ENCODE data around the gene RAB44.

GRCh38 chr6:36676141-36677058, 21.2 kb upstream of the RAB44 start:
- TF ChIP-seq EZH2 (IDR thresholded peaks at IDR 0.05) (no peak), POLR2AphosphoS5 (IDR thresholded peaks at IDR 0.05; ENCODE audit: borderline replicate concordance, low read depth, low read length) (no peak), FOXP2 (optimal IDR thresholded peaks at IDR 0.05; ENCODE audit: control extremely low read depth, extremely low read length, insufficient read depth) (no peak)

Measured in SK-N-MC (cell line).